Loucy (cell line): Measurements from ENCODE around the gene SPATA25.

Experiments used
- H2AFZ ChIP-seq: fragments of 200-600 bp; sonication (generic); 2 replicates; pipeline ENCODE4 v1.6.0; 2016; ENCODE audit warnings: antibody characterized with exemption, mild to moderate bottlenecking, low read length, moderate library complexity
- H3F3A ChIP-seq: fragments of 200-600 bp; 2 replicates; pipeline ENCODE4 v1.6.0; 2016; ENCODE audit warnings: antibody characterized with exemption, low read depth, mild to moderate bottlenecking
- H3K27me3 ChIP-seq: fragments of 200-600 bp; sonication (generic); 2 replicates; pipeline ENCODE4 v1.6.1; 2014; ENCODE audit warnings: low read length, mild to moderate bottlenecking; ENCODE audit not compliant: insufficient read depth, poor library complexity, severe bottlenecking
- H3K36me3 ChIP-seq: fragments of 200-600 bp; sonication (generic); 2 replicates; pipeline ENCODE4 v1.6.1; 2016; ENCODE audit warnings: low read length; ENCODE audit not compliant: insufficient read depth
- H3K4me1 ChIP-seq: fragments of 200-600 bp; sonication (generic); 2 replicates; pipeline ENCODE4 v1.5.1; 2014; ENCODE audit warnings: low read length, mild to moderate bottlenecking; ENCODE audit not compliant: insufficient read depth, poor library complexity, severe bottlenecking
- H3K4me2 ChIP-seq: fragments of 200-600 bp; sonication (generic); 2 replicates; pipeline ENCODE4 v1.6.0; 2014; ENCODE audit warnings: antibody characterized with exemption, low read length, low read depth, mild to moderate bottlenecking; ENCODE audit not compliant: poor library complexity, severe bottlenecking
- H3K4me3 ChIP-seq: fragments of 200-600 bp; sonication (generic); 2 replicates; pipeline ENCODE4 v1.5.1; 2014; ENCODE audit warnings: low read length, mild to moderate bottlenecking, mixed read lengths; ENCODE audit not compliant: poor library complexity, severe bottlenecking
- H3K79me2 ChIP-seq: fragments of 200-600 bp; sonication (generic); 2 replicates; pipeline ENCODE4 v1.6.1; 2014; ENCODE audit warnings: low read length; ENCODE audit not compliant: insufficient read depth
- H3K9ac ChIP-seq: fragments of 200-600 bp; sonication (generic); 2 replicates; pipeline ENCODE4 v1.6.0; 2014; ENCODE audit warnings: mild to moderate bottlenecking, low read depth, low read length, moderate library complexity; ENCODE audit not compliant: poor library complexity, severe bottlenecking
- H3K9me2 ChIP-seq: fragments of 200-600 bp; sonication (generic); replicated peaks from 2 replicates; pipeline ENCODE4 v1.6.1; 2016; ENCODE audit warnings: low read depth, low read length, mixed read lengths
- H3K9me3 ChIP-seq: fragments of 200-600 bp; sonication (generic); 2 replicates; pipeline ENCODE4 v1.6.1; 2014; ENCODE audit warnings: mild to moderate bottlenecking, antibody characterized with exemption, low read length, low read depth; ENCODE audit not compliant: insufficient read depth
- H4K20me1 ChIP-seq: fragments of 200-600 bp; sonication (generic); 2 replicates; pipeline ENCODE4 v1.6.0; 2014; ENCODE audit warnings: antibody characterized with exemption, low read length, mild to moderate bottlenecking; ENCODE audit not compliant: insufficient read depth, poor library complexity, severe bottlenecking
- CTCF ChIP-seq: fragments of 200-600 bp; sonication (generic); conservative IDR thresholded peaks from 2 replicates; pipeline ENCODE4 v1.5.1; 2014; ENCODE audit warnings: mild to moderate bottlenecking, antibody characterized with exemption, low read length
- EZH2phosphoT487 ChIP-seq: fragments of 200-600 bp; IDR thresholded peaks from 2 replicates; pipeline ENCODE4 v1.6.1; 2018; ENCODE audit warnings: antibody characterized with exemption, mild to moderate bottlenecking, moderate library complexity, borderline replicate concordance

The SPATA25 gene

GRCh38 chr20:45917790-45918141 is 30.3 kb upstream of the SPATA25 start:
- H3F3A ChIP-seq = no peaks in the 10 kb centered on the region
- H3K9ac ChIP-seq = no peak overlapping the region
- H3K4me2 ChIP-seq = no peak overlapping the region
- TF ChIP-seq EZH2phosphoT487 = no peak
- no peak for TF ChIP-seq CTCF
- no peaks in the 10 kb centered on the region for H3K79me2 ChIP-seq
- H2AFZ ChIP-seq = no peak overlapping the region
- H4K20me1 ChIP-seq = no peaks in the 10 kb centered on the region
- no peak overlapping the region for H3K4me3 ChIP-seq
- no peaks in the 10 kb centered on the region for H3K9me3 ChIP-seq
- H3K36me3 ChIP-seq = no peaks in the 10 kb centered on the region
- H3K4me1 ChIP-seq = no peaks in the 10 kb centered on the region
- H3K27me3 ChIP-seq = no peaks in the 10 kb centered on the region
- H3K9me2 ChIP-seq = no peaks in the 10 kb centered on the region

GRCh38 chr20:45913116-45913515 is 25.7 kb upstream of the SPATA25 start:
- Histone ChIP-seq H3K9me3 (no peaks in the 10 kb centered on the region), H3K4me2 (no peak overlapping the region), H4K20me1 (no peaks in the 10 kb centered on the region), H3K27me3 (no peaks in the 10 kb centered on the region), H3K9ac (no peak overlapping the region), H3K9me2 (no peaks in the 10 kb centered on the region), H3K4me3 (no peak overlapping the region), H3K4me1 (peaks cover 9% of the 10 kb centered on the region), H3F3A (no peaks in the 10 kb centered on the region), H3K79me2 (no peaks in the 10 kb centered on the region), H3K36me3 (no peaks in the 10 kb centered on the region), H2AFZ (no peak overlapping the region)
- no peak for TF ChIP-seq CTCF
- no peak for TF ChIP-seq EZH2phosphoT487

- no peak for TF ChIP-seq CTCF
- no peak for TF ChIP-seq EZH2phosphoT487
- Histone ChIP-seq H3K4me1 (peaks cover 9% of the 10 kb centered on the region), H3K4me3 (peak overlapping the region; percentile 67), H3F3A (no peaks in the 10 kb centered on the region), H4K20me1 (no peaks in the 10 kb centered on the region), H3K9me2 (no peaks in the 10 kb centered on the region), H3K79me2 (no peaks in the 10 kb centered on the region), H2AFZ (peak overlapping the region; percentile 26; the same call in 1 of the 2 replicates), H3K36me3 (no peaks in the 10 kb centered on the region), H3K9me3 (no peaks in the 10 kb centered on the region), H3K27me3 (no peaks in the 10 kb centered on the region), H3K4me2 (peak overlapping the region; percentile 73), H3K9ac (peak overlapping the region; percentile 21)
Observed at GRCh38 chr20:45912344-45912682, 24.9 kb upstream of the SPATA25 start.
